GM19452 (cell line): ENCODE measurements around the gene SCFD2.
"Not testable (repeated sequence)": the region's sequence is repeated elsewhere in the genome, so short reads cannot be mapped to it uniquely, and the experiment has no call there.

Experiments used
- ATAC-seq: cut with Tn5 transposase; IDR thresholded peaks from one replicate; pipeline ENCODE4 v1.9.1; 2021; ENCODE audit not compliant: unreplicated experiment

The SCFD2 gene

DNA sequence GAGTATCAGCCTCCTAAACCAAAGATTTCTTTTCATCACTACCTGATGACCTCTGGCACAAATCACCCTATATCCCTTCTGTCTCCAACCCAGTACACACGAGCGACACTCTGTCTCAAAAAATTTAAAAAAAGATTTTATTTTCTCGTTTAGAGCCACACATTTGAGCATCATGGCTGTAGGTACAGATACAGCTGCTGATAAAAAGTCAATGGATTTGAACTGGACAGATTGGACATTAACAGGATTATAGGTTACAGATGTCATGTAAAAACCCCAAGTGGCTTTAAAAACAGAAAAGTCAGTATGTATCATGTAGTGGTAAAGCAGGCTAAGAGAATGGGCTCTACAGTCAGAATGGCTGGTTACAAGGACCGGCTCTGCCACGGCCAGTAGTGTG, 171.1 kb downstream of the SCFD2 start:
- ATAC-seq: no peak

DNA sequence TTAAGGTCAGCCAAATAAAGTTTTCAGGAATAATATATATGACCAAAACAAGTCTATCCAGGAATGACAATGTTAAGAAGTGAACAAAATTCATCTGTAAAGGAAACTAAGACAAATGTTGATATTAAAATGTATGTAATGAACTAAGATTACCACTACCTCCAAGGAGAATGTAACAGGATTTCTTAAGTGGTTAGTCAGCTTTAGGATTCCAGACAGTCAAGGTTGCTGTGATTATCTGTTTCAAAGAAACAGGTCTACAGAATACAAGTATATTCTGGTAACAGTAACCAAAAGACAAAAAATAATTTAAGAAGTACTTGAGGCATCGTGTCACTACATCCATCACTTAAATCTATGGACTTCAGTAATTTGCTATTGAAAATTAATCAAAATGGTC, 172.8 kb downstream of the SCFD2 start:
- ATAC-seq: no peak

DNA sequence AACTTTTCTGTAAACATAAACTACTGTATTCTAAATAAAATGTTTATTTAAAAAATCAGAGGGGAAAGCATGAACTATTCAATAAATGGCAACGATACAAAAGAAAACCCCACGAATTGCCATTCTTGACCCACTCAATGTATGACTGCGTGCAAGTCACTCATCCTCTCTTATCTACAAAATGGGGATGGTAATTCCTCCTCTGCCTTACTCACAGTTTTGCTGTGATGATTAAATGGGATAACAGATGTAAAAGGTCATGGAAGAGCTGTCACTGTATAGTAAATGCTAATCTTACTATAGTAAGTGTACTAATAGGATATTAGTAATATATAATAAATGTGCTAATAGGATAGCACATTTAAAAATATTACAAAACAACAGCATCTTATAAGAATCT, 173.4 kb downstream of the SCFD2 start:
- ATAC-seq: no peak

DNA sequence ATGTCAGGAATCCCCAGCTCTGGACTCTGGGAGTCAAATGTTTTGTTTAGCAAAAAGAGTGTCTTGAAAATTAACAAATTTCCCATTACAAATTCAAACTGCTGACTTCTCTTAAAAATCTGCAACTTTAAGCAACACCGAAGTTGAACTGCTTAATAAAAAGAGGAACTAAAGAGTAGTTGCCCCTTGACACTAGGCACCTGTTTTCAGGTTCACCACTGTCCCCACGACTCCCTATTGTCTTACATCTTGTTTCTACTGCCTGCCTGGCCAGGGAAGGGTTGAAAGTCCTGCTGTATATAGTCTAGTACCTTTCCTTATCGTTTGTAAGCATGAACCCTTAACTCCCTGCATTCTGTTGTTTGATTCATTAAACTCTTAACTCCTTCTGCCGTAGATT, 173.9 kb downstream of the SCFD2 start:
- no peak for ATAC-seq

DNA sequence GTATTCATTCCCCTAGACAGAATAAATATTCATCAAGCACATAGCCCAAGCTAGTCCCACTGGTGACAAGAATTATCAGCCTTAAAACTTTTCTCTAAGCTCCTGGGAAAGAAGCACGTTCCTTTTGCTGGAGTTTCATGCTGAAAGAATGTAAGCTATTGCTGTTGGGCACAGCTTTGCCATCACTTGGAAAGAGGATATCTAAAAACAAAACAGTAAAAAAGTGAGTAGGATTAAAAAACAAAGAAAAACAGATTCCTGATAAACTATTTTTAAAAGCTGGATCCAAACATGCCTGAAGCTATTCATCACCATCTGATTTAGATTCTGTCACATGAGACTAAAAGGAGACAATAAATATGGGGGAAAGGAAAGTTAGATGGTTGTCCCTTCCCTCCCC, 176.8 kb downstream of the SCFD2 start:
- ATAC-seq: no peak

DNA sequence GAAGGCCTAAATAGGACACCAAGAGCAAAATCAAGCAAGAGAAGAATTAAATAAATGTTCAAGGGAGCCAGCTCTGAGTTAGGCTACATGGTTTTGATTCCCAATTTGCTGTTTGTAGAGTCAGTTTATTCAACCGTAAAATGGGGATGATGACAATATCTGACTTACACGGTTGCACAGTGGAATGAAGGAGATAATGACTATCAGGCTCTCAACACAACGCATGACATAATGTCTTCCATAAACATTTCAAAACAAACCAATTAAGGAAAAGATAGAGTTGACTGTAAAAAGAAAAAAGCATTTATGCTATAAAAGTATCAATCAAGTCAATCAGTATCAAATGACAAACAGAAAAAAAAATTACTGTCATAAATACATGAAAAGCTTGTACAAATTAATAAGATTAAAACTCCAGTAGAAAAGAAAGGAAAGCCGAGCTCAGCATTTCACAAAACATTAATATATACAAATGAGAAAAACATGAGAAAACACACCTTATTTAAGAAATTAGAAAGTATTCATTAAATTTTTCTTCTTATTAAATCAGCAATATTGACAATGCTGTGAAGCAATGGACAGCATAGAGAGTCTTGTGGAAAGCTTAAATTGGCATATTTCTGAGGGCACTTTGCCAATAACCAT, 179.0 kb downstream of the SCFD2 start:
- ATAC-seq: no peak

DNA sequence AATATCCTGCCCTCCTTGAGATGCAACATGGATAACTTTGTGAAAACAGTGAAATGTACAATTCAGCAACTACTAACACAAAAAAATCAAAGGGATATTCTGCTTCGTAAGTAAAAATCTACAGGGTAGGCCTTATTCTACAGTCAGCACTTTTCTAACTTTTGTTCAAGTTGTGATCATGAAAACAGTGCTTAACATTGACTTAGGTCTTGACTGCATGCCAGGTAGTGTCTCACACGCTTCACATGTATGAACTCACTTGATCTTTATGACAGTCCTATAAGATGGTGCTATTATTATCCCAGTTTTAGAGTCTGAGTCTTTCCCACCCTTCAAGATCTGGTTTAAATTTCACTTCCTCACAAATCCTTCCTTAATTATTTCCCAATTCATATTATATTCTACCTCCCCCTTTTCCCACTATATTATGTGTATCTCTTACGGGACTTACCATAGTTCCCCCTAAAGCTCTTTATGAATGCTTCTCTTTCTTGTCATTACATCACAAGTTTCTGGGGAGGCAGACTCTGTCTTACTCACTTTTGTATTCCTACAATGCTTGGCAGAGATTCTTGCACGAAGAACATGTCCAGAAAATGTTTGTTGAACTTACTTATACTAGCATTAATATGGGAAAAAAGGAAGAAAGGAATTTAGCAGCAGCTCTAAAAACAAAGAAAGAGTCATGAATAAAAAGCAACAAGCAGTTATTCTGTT, 179.8 kb downstream of the SCFD2 start:
- no peak for ATAC-seq

DNA sequence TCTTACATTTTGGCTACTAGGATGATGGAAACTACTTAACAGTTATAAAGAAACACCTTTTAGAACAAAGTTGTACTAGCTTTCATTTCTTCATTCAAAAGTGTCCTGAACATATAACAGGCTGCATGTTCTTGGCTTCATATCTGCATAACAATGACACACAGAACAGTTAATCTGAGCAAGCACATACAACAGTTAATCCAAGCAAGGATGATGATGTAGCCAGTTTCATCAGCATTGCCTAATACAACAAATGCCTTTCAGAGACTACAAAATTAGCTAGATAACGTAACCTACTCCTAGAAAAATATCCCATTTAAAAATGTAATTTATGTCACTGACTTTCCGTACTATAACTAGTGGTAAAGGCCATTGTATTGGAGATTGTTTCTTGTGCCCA, 182.1 kb downstream of the SCFD2 start:
- no peak for ATAC-seq

DNA sequence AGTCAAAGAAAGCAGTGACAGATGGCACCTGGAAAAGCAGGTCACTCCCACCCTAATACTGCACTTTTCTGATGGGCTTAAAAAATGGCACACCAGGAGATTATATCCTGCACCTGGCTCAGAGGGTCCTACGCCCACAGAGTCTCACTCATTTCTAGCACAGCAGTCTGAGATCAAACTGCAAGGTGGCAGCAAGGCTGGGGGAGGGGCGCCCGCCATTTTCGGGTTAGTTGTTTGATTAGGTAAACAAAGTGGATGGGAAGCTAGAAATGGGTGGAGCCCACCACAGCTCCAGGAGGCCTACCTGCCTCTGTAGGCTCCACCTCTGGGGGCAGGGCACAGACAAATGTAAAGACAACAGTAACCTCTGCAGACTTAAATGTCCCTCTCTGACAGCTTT, 188.1 kb downstream of the SCFD2 start:
- not testable (repeated sequence) for ATAC-seq

DNA sequence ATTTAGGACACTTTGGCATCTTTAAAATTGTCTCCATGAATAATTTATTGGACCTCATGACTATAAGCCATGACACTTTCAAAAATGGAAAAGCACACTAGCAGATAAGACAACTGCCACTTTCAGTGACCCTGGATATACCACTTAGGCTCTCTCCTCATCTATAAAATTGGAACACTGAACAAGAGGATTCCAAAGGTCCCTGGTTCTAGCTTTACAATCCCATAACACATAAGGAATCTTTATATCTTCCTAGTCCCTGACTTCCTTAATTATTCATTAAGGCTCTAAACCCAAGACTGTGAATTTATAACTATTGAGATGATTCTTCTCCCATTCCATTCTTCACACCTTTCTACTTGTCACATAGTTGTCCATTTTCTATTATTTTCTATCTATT, 190.2 kb downstream of the SCFD2 start:
- no peak for ATAC-seq

DNA sequence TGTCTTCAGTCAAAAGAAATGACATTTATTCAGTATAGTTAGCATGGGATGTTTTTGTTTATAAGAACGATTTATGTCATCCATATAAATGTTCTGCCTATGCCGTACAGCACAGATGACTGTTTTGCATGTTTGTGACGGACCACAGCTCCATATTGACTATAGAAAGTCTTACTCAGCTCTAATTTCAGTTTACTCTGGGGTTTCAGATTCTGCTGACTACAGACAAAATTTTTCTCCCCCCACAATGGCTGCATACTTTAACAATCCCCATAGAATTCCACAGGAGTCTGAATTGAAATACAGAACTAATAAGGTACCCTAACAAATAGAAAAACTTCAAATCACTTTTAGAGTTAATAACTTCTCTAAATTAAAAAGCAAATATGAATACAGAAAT, 191.0 kb downstream of the SCFD2 start:
- ATAC-seq: no peak

DNA sequence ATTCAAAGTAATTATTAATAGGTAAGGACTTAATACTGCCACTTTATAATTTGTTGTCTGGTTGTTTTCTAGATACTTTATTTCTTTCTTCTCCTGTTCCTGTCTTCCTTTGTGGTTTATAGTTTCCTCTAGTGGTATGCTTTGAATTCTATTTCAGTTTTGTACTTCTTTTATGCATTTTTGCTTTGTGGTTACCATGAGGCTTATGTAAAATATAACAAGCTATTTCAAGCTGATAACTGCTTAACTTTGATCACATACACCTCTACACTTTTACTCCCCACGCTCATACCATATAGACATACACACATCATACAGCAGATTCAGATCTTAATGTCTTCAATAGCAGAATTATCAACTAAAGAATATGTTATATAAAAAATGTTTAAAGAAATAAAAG, 192.3 kb downstream of the SCFD2 start:
- ATAC-seq: no peak

DNA sequence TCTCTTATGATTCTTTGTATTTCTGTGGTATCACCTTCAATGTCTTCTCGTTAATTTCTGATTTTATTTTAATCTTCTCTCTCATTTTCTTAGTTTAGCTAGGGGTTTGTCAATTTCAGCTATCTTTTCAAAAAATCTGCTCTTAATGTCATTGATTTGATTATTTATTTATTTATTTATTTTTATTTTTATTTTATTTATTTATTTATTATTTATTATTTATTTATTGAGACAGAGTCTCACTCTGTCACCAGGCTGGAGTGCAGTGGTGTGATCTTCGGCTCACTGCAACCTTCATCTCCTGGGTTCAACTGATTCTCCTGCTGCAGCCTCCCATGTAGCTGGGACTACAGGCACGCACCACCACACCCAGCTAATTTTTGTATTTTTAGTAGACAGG, 194.1 kb downstream of the SCFD2 start:
- no peak for ATAC-seq

DNA sequence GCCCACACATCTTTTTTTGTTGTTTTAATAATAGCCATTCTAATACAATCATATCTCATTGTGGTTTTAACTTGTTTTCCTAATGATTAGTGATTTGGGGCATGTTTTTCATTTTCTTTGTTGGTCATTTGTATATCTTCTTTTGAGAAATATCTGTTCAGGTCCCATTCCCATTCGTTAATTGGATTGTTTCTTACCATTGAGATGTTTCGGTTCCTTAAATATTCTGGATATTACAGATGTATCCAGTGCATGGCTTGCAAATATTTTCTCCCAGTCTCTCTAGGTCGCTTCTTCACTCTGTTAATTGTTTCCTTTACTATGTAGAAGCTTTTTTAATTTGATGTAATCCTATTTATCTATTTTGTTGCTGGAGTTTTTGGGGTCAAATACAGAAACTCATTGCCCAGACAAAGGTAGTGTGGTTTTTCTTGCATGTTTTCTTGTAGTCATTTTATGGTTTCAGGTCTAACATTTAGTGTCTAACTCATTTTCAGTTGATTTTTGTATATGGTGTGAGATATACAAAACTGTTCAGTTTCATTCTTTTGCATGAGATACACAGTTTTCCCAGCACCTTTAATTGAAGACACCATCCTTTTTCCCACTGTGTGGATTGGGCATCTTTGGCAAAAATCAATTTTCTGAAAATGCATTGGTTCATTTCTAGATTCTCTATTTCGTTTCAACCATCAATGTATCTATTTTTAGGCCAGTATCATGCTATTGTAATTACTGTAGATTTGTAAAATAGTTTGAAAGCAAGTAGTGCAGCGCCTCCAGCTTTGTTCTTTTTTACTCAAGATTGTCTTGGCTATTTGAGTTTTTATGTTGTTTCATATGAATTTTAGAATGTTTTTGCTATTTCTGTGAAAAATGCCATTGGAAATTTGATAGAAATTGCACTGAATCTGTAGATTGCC, 195.9 kb downstream of the SCFD2 start:
- ATAC-seq: no peak

DNA sequence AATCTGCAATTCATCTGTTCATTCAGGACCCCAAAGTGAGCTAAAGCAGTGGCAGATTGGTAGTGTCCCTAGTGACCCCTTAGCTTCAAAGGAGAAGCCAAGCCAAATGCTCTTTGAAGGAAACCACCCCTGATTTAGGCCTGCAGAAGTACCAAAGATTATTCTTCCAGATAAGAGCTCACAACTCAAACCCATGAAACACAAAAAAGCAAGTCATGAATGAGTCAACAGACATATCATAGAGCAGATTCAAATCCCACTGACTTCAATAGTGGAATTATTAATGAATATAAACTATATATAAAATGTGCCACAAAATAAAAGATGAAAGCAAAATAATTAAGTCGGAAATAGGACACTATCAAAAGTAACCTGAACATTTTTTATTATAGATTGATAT, 197.6 kb downstream of the SCFD2 start:
- ATAC-seq: no peak

DNA sequence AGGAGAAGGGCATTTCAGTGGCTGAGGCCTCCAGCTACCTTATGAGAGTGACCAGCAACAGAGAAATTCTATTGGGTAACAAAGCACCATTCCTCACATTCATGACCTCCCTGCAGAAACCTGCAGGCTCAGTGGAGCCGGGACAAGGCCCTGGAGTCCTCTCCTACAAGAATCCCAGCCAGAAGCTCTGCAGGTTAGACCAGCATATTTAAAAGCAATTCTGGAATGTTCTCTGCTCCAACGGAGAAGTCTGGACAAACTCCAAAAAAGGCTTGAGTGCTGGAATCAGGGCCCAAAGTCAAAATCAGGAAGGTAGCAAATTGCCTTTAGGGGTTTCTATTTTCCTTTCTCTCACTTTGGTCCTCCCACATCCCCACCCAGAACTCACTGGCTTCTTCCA, 202.9 kb downstream of the SCFD2 start:
- ATAC-seq: no peak

DNA sequence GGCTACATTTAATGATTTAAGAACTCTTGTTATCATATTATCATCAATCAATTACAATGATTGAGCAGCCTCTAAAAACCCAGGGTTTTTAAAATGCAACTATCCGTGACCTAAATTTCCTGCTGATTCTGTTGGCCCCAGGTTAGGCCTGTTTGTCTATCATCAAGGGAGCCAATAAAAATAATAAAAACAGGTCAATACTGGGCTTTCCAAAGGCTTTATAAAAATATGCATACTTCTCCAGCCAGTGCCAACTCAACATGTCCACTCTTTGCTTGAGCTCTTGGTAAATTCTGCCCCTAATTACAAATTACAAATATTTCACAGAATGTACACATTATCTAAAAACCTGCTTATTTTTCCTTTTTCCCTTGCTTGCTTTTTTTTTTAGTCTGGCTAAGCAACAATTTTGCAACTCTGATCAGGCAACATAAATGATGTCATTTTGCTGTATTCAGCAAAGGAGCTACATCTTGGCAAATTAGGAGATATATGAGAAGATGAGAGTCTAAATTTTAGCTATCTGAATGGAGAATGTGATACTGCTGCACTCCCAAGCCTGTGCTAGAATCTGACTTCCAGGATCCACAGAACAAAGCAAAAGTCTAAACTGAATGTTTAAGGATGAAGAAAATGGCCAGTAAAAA, 204.0 kb downstream of the SCFD2 start:
- ATAC-seq: no peak

DNA sequence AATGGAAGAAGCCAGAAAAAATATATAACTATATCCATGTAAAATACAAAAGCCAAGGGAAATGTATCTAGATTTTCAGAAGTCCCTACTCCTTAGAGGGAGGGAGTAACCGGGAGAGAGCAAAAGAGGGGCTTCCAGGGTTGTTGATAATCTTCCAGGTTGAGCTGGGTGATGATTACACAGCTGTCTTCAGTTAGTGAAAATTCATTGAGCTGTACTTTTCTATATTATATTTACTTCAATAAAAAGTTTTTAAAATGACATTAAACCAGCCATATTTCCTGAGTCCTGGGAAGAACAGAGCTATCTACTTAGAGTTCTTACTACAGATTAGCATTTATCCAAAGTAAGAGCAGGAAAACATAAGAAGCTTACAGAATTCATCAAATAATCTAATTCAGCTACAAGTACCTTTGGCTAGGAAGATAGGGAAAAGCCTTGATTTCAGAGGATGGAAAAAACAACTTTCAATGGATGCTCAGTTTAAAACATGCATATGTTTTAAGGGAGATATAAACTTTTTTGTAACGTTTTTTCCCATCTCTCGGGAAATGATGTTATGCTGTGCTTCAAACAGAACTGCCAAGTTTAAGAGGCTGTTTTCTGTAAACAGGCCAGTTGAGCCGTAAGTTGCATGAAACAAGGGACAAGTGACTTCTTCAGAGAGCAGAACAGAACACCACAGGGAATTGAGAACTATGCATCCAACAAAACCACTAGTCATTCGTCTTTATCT, 204.6 kb downstream of the SCFD2 start:
- no peak for ATAC-seq

DNA sequence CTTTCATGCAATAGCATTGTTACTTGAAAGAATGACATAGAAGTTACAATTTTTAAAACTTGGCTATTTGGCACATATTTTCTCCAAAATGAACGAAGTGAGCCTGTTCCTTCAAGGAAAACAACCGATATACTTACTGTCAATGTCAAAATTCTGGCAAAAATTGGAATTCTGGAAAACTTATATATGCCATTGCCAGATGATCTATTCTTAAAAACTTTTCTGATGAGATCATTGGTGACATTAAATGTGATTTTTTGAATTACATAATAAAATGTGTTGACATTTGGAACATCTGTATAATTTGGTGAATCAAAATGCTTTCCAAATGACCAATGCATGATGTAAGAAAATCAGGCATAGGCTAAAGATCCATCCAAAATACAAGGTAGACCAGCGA, 209.0 kb downstream of the SCFD2 start:
- no peak for ATAC-seq

DNA sequence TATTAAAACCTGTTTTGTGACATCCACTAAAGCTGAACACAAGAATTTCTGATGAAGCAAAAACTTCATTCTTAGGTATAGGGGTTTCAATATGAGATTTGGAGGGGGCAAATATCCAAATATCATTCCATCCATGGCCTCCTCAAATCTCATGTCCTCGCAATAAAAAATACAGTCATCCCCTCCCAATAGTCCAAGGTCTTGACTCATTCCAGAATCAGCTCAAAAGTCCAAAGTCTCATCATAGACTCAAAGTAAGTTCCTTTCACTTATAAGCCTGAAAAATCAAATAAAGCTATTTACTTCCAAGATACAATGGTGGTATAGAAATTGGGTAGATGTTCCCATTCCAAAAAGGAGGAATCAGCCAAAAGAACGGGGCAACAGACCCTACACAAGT, 213.4 kb downstream of the SCFD2 start:
- ATAC-seq: no peak

DNA sequence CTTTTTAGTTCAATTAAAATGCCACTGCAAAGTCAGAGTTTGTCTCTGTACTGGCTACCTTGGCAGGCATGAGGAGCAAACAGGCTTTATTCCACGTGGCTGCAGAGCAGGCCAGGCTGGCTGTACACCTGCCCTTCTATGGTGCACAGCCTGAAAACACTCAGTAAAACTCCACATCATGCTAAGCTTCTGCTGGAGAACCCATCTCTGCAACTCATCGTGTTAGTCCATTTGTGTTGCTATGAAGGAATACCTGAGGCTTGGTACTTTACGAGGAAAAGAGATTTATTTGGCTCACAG, 214.4 kb downstream of the SCFD2 start:
- no peak for ATAC-seq
